HG02970 (cell line): ENCODE measurements around the gene PLS1.
"Not testable (repeated sequence)": the region's sequence is repeated elsewhere in the genome, so short reads cannot be mapped to it uniquely, and the experiment has no call there.

Source experiments
- ATAC-seq: cut with Tn5 transposase; IDR thresholded peaks from one replicate; pipeline ENCODE4 v1.9.1; 2021; ENCODE audit warnings: mild to moderate bottlenecking, moderate library complexity, moderate number of reproducible peaks; ENCODE audit not compliant: unreplicated experiment, low FRiP score

PLS1 gene

DNA sequence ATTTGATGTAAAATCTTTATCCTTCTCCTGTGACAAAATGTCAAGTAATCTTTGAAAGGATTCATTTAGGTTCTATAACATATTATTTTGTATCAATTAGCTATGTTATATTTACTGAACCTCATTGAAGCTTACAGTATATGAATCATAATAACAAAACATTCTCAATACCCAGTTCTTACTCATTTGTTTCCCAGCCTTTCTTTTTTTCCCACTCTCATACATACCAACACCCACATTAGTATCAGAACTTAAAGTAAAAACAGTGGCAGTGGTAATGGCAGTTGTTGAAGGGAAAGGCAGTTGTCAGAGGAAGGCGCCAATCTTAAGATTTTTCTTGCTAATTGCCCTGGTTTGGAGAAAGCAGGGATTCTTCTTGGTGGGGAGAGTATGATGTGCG, 94.4 kb downstream of the PLS1 start:
- ATAC-seq, result no peak

- ATAC-seq, result no peak
These were observed 95.3 kb downstream of the PLS1 start for GRCh38 chr3:142691527-142691926.

- ATAC-seq, result no peak
These were observed 97.1 kb downstream of the PLS1 start for GRCh38 chr3:142693136-142693853.

GRCh38 chr3:142694225-142694624, 98.0 kb downstream of the PLS1 start:
- ATAC-seq, result no peak

- ATAC-seq, result no peak
These were observed 109.0 kb downstream of the PLS1 start for GRCh38 chr3:142705198-142705597.

DNA sequence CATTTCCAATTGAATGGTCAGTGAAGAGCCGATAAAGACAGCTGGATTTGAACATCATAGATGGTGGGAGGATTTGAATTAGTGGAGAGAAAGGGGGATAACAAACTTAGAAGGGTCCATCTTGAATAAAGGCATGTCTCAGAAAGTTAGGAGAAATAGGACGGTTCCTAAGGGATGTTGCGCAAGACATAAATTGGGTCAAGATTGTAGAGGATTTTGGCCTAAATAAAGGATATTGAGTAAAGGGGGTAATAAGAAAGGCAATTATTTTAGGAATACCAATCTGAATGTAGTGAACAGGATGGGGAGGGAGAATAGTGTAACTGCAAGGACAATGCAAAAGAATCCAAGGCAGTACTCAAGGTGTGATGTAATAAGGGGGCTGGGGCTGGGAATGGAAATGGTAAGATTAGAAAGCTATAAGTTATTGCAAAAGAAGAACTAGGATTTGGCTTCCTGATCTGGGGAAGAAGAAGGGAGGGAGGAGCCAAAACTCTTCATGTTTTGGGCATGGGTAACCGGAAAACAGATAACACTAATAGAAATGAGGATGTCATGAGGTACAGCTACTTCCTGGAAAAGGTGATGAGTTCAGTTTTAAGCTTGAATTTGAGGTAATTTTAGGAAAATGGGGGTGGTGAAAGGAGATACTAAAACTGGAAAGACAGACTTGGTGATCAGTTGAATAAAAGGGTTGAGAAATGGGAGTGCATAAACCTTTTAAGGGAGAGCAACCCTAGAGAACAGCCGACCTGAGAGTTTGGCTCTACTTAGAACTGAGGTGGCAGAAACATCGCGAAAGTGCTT, 110.3 kb downstream of the PLS1 start:
- ATAC-seq, result no peak

- no peak for ATAC-seq
These were observed 113.0 kb downstream of the PLS1 start for GRCh38 chr3:142709207-142709606.

DNA sequence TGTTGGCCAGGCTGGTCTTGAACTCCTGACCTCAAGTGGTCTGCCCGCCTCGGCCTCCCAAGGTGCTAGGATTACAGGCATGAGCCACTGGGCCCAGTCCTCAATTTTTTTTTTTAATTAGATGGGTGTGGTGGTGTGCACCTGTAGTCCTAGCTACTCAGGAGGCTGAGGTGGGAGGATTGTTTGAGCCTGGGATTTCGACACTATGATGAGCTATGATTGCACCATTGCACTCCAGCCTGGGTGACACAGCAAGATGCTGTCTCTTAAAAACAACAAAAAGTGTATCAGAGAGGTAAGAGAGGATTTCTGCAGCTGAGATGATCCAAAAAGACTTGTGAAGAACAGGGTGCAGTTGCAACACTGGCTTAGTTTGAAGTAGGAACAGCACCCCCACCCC, 118.7 kb downstream of the PLS1 start:
- not testable (repeated sequence) for ATAC-seq

- ATAC-seq, result no peak
These were observed 119.9 kb downstream of the PLS1 start for GRCh38 chr3:142716102-142716501.

GRCh38 chr3:142723665-142723967, 127.4 kb downstream of the PLS1 start:
- ATAC-seq, result no peak

- ATAC-seq, result peak; percentile 92
These were observed 127.9 kb downstream of the PLS1 start, which contains the start of gene TRPC1 for GRCh38 chr3:142723968-142724681. Gene TRPC1 (plus strand): TSS chr3:142724034. CDS start chr3:142724560, 526 bp downstream.

GRCh38 chr3:142724682-142725356, 128.6 kb downstream of the PLS1 start:
- ATAC-seq, result peak; percentile 7

GRCh38 chr3:142725357-142725739, 129.2 kb downstream of the PLS1 start:
- ATAC-seq, result no peak

DNA sequence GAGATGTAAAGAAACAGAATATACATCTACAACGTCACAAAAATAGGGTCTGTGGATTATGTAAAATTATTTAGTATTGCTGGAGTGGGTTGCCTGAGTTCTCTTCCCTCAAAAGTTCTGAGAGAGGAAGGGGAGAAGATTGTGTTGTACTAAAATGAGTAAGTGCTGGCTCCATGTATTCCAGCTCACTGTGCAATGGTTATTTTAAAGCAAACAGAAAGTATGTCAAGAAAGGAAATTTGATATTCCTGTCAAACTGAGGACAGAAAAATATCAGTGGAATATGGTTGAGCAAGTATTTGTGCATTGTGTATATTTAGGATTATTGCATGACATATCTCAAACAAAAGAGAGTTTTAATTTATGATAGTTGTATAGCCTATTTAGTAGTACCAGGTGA, 129.8 kb downstream of the PLS1 start:
- ATAC-seq, result no peak

DNA sequence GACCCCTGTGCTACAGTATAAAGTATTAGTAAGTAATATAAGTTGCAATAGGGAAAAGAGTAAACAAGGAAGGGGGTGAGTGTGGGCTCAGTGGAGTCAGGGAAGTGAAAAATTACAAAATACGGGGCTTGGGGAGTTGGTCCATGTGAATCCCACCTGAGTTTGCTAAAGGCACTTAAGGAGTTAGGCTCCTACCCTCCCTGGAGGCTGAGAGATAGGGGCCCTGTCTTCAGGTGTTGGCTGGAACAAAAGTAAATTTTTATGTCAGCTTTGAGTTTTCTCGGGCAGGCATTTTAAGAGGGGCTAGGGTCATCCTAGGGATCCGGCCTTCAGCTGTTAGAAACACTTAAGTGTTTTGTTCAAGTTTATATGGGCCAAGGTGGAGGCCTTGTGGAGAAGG, 135.9 kb downstream of the PLS1 start:
- ATAC-seq, result no peak

- ATAC-seq, result no peak
These were observed 138.6 kb downstream of the PLS1 start for GRCh38 chr3:142734834-142735233.

DNA sequence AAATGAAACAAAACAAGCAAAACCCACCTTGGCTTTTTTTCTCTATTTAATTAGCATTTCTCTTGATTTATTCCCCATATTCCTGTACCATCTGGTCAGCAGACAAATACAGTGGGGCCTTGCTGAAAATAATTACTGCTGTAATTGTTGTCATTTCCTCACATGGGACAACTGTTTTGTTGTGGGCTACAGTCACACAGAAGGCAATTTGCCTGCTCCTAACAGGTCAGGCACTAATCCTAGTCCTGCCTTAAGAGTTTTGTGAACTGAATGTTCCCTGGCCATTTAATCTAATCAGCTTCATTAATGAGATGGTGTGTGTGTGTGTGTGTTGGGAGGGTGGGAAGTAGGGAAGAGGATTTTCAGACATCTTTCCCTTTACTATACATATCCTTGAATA, 139.3 kb downstream of the PLS1 start:
- ATAC-seq, result no peak

GRCh38 chr3:142738396-142738795, 142.2 kb downstream of the PLS1 start:
- no peak for ATAC-seq

DNA sequence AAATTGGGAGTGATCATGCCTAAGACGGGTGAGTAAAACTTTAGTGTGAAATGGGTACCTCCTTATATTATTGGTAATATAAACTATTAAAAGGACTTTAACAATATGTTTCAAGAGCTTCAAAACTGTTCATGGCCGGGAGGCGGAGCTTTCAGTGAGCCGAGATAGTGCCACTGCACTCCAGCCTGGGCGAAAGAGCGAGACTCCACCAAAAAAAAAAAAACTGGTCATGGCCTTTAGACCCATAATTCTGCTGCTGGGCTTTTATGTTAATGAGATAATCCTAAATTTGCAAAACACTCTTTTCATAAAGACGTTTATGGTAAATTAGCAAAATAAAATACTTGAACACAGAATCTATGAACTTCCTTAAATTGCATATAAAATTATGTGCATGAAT, 150.5 kb downstream of the PLS1 start:
- no peak for ATAC-seq

DNA sequence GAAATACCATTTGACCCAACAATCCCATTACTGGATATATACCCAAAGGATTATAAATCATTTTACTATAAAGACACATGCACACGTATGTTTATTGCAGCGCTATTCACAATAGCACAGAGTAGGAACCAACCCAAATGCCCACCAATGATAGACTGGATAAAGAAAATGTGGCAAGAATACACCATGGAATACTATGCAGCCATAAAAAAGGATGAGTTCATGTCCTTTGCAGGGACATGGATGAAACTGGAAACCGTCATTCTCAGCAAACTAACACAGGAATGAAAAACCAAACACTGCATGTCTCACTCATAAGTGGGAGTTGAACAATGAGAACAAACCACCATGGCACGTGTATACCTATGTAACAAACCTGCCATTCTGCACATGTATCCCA, 154.3 kb downstream of the PLS1 start:
- ATAC-seq, result not testable (repeated sequence)

DNA sequence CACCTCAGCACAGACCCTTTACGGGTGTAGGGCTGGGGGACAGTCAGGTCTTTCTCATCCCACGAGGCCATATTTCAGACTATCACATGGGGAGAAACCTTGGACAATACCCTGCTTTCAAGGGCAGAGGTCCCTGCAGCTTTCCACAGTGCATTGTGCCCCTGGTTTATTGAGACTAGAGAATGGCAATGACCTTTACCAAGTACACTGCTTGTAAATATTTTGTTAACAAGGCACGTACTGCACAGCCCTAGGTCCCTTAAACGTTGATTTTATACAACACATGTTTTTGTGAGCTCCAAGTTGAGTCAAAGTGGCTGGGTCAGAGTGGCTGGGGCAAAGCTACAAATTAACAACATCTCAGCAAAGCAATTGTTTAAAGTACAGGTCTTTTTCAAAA, 156.4 kb downstream of the PLS1 start:
- not testable (repeated sequence) for ATAC-seq
